Central memory CD4-positive, alpha-beta T cell (primary cell): ENCODE measurements around the gene SAMD5.

Source experiments
- DNase-seq: peaks from one replicate; pipeline ENCODE4 v3.0.0; 2022
- total RNA-seq, 3 experiments: gene quantifications; one replicate each; lab custom pipeline; 2026; lab: John Stamatoyannopoulos, UW

The SAMD5 gene
- total RNA-seq, result 0 reads per million in 3 experiments

GRCh38 chr6:147508042-147508865 lies at the start of gene SAMD5:
TSS of gene SAMD5 (plus strand) at chr6:147508690. CDS start at chr6:147508929, 239 bp downstream.
- no peak for DNase-seq

- DNase-seq, result no peak
These were observed 48.7 kb upstream of the SAMD5 start for GRCh38 chr6:147459780-147460179.

- DNase-seq, result no peak
These were observed 44.8 kb upstream of the SAMD5 start for GRCh38 chr6:147463651-147464050.

GRCh38 chr6:147467428-147467827 lies 41.1 kb upstream of the SAMD5 start:
- DNase-seq, result no peak

- no peak for DNase-seq
These were observed 40.6 kb upstream of the SAMD5 start for GRCh38 chr6:147467886-147468285.

GRCh38 chr6:147468634-147469033 lies 39.9 kb upstream of the SAMD5 start:
- no peak for DNase-seq

- no peak for DNase-seq
These were observed 28.6 kb upstream of the SAMD5 start for GRCh38 chr6:147479857-147480256.

- DNase-seq, result no peak
These were observed 21.8 kb upstream of the SAMD5 start for GRCh38 chr6:147486683-147487082.

- no peak for DNase-seq
These were observed 11.0 kb upstream of the SAMD5 start for GRCh38 chr6:147497472-147497871.

- no peak for DNase-seq
These were observed 4.9 kb upstream of the SAMD5 start for GRCh38 chr6:147503587-147503986.

- DNase-seq, result no peak
These were observed 3.6 kb upstream of the SAMD5 start for GRCh38 chr6:147504848-147505247.

GRCh38 chr6:147506704-147507114 lies 1.8 kb upstream of the SAMD5 start:
- DNase-seq, result no peak

GRCh38 chr6:147507162-147508041 lies 1.1 kb upstream of the SAMD5 start:
- DNase-seq, result no peak

GRCh38 chr6:147508866-147509608 lies 547 bp downstream of the SAMD5 start:
- DNase-seq, result no peak

GRCh38 chr6:147509891-147510290 lies 1.4 kb downstream of the SAMD5 start:
- no peak for DNase-seq

GRCh38 chr6:147510929-147511590 lies 2.6 kb downstream of the SAMD5 start:
- no peak for DNase-seq

GRCh38 chr6:147514831-147515230 lies 6.3 kb downstream of the SAMD5 start:
- DNase-seq, result no peak

GRCh38 chr6:147515327-147515726 lies 6.8 kb downstream of the SAMD5 start:
- DNase-seq, result no peak

GRCh38 chr6:147522597-147522996 lies 14.1 kb downstream of the SAMD5 start:
- DNase-seq, result no peak

GRCh38 chr6:147525519-147526209 lies 17.2 kb downstream of the SAMD5 start:
- no peak for DNase-seq

GRCh38 chr6:147527197-147527596 lies 18.7 kb downstream of the SAMD5 start:
- no peak for DNase-seq
